KMS-11 (cell line): ENCODE measurements around the gene ULK4.

Experiments used
- H2AFZ ChIP-seq: fragments of 200-600 bp; sonication (generic); 2 replicates; pipeline ENCODE4 v1.6.1; 2016; ENCODE audit warnings: antibody characterized with exemption, mixed run types, low read depth
- H3K27ac ChIP-seq: fragments of 200-600 bp; sonication (generic); 2 replicates; pipeline ENCODE4 v1.6.1; 2016; ENCODE audit warnings: mild to moderate bottlenecking, mixed run types
- H3K27me3 ChIP-seq: fragments of 200-600 bp; sonication (generic); 2 replicates; pipeline ENCODE4 v1.6.1; 2017; ENCODE audit warnings: mild to moderate bottlenecking, low read depth, mixed run types, moderate library complexity; ENCODE audit not compliant: insufficient read depth
- H3K36me3 ChIP-seq: fragments of 200-600 bp; sonication (generic); 2 replicates; pipeline ENCODE4 v1.6.1; 2017; ENCODE audit warnings: mild to moderate bottlenecking, mixed run types; ENCODE audit not compliant: insufficient read depth
- H3K4me1 ChIP-seq: fragments of 200-600 bp; sonication (generic); 2 replicates; pipeline ENCODE4 v1.6.1; 2016; ENCODE audit warnings: mild to moderate bottlenecking, low read depth, mixed run types; ENCODE audit not compliant: poor library complexity, severe bottlenecking
- H3K4me2 ChIP-seq: fragments of 200-600 bp; sonication (generic); 2 replicates; pipeline ENCODE4 v1.7.0; 2016; ENCODE audit warnings: mild to moderate bottlenecking, mixed run types
- H3K4me3 ChIP-seq: fragments of 200-600 bp; sonication (generic); IDR thresholded peaks from 2 replicates; pipeline ENCODE4 v1.6.1; 2017; ENCODE audit warnings: low read depth, low read length, mixed read lengths; ENCODE audit not compliant: insufficient read depth
- H3K79me2 ChIP-seq: fragments of 200-600 bp; sonication (generic); 2 replicates; pipeline ENCODE4 v1.6.1; 2016; ENCODE audit warnings: low read depth, mixed run types; ENCODE audit not compliant: insufficient read depth
- H3K9ac ChIP-seq: fragments of 200-600 bp; sonication (generic); 2 replicates; pipeline ENCODE4 v1.6.1; 2016; ENCODE audit warnings: mild to moderate bottlenecking, mixed run types
- H4K20me1 ChIP-seq: fragments of 200-600 bp; sonication (generic); 2 replicates; pipeline ENCODE4 v1.6.1; 2016; ENCODE audit warnings: mild to moderate bottlenecking, mixed run types; ENCODE audit not compliant: insufficient read depth
- CTCF ChIP-seq: fragments of 200-600 bp; sonication (generic); conservative IDR thresholded peaks from 2 replicates; pipeline ENCODE4 v1.6.1; 2017; ENCODE audit warnings: low read depth, mild to moderate bottlenecking, antibody characterized with exemption, low read length, moderate library complexity, mixed read lengths

Gene ULK4

GRCh38 chr3:41974223-41974622 is 12.3 kb upstream of the ULK4 start:
- Histone ChIP-seq H3K4me2 (no peak overlapping the region), H3K27ac (no peak overlapping the region), H2AFZ (no peak overlapping the region), H3K9ac (no peak overlapping the region), H3K4me1 (no peaks in the 10 kb centered on the region), H3K4me3 (no peak overlapping the region), H3K79me2 (no peaks in the 10 kb centered on the region), H3K27me3 (no peaks in the 10 kb centered on the region), H4K20me1 (no peaks in the 10 kb centered on the region), H3K36me3 (no peaks in the 10 kb centered on the region)
- TF ChIP-seq CTCF: no peak

- no peak for TF ChIP-seq CTCF
- Histone ChIP-seq H4K20me1 (no peaks in the 10 kb centered on the region), H3K79me2 (no peaks in the 10 kb centered on the region), H3K9ac (no peak overlapping the region), H3K36me3 (no peaks in the 10 kb centered on the region), H3K4me1 (no peaks in the 10 kb centered on the region), H3K4me3 (no peak overlapping the region), H3K4me2 (no peak overlapping the region), H3K27me3 (no peaks in the 10 kb centered on the region), H2AFZ (no peak overlapping the region), H3K27ac (no peak overlapping the region)
These were observed 10.9 kb upstream of the ULK4 start for GRCh38 chr3:41972802-41973201.

- H3K79me2 ChIP-seq: no peaks in the 10 kb centered on the region
- H3K4me3 ChIP-seq: no peak overlapping the region
- no peak overlapping the region for H3K9ac ChIP-seq
- H3K36me3 ChIP-seq: no peaks in the 10 kb centered on the region
- H3K27ac ChIP-seq: no peak overlapping the region
- peaks cover 4% of the 10 kb centered on the region for H3K4me1 ChIP-seq
- no peak for TF ChIP-seq CTCF
- H4K20me1 ChIP-seq: no peaks in the 10 kb centered on the region
- no peak overlapping the region for H3K4me2 ChIP-seq
- no peaks in the 10 kb centered on the region for H3K27me3 ChIP-seq
- no peak overlapping the region for H2AFZ ChIP-seq
These were observed 4.3 kb upstream of the ULK4 start for GRCh38 chr3:41966206-41966605.

GRCh38 chr3:41963823-41964222 is 1.9 kb upstream of the ULK4 start:
- Histone ChIP-seq H3K27me3 (no peaks in the 10 kb centered on the region), H3K4me3 (no peak overlapping the region), H3K79me2 (no peaks in the 10 kb centered on the region), H3K9ac (no peak overlapping the region), H4K20me1 (no peaks in the 10 kb centered on the region), H3K4me1 (peaks cover 14% of the 10 kb centered on the region), H3K36me3 (no peaks in the 10 kb centered on the region), H3K27ac (no peak overlapping the region), H2AFZ (no peak overlapping the region), H3K4me2 (no peak overlapping the region)
- TF ChIP-seq CTCF: no peak
